Astrocyte (in vitro differentiated cells and primary cell): Measurements from ENCODE around the gene USP47.

Experiments
- CTCF ChIP-seq: IDR thresholded peaks from 2 replicates; pipeline ENCODE4 v1.5.1; 2011; ENCODE audit warnings: low read depth, mild to moderate bottlenecking, inconsistent platforms, low read length, moderate library complexity; ENCODE audit not compliant: insufficient read depth
- EZH2 ChIP-seq: IDR thresholded peaks from 2 replicates; pipeline ENCODE4 v1.6.1; 2012; ENCODE audit warnings: mild to moderate bottlenecking, low read length, inconsistent platforms; ENCODE audit not compliant: insufficient read depth

- TF ChIP-seq CTCF (no peak), EZH2 (no peak)
These were observed 117.8 kb downstream of the USP47 start for GRCh38 chr11:11959601-11960000.
